NT2/D1 (cell line): ENCODE results near the gene TEX55.

Source experiments
- DNase-seq: peaks from one replicate; pipeline ENCODE4 v3.0.0-alpha.2; 2011; ENCODE audit warnings: low read depth, low spot score
- H3K27me3 ChIP-seq: 2 replicates; pipeline ENCODE4 v1.6.0; 2011; ENCODE audit warnings: mild to moderate bottlenecking; ENCODE audit not compliant: insufficient read length, insufficient read depth
- H3K36me3 ChIP-seq: 2 replicates; pipeline ENCODE4 v1.6.1; 2011; ENCODE audit warnings: mild to moderate bottlenecking, low read length, mixed read lengths; ENCODE audit not compliant: insufficient read depth, insufficient read length
- H3K4me1 ChIP-seq: 2 replicates; pipeline ENCODE4 v1.5.1; 2011; ENCODE audit not compliant: insufficient read depth, insufficient read length
- H3K4me3 ChIP-seq: 2 replicates; pipeline ENCODE4 v1.5.1; 2011; ENCODE audit warnings: low read depth; ENCODE audit not compliant: insufficient read length
- H3K9ac ChIP-seq: 2 replicates; pipeline ENCODE4 v1.6.0; 2011; ENCODE audit warnings: low read depth; ENCODE audit not compliant: insufficient read length
- H3K9me3 ChIP-seq: 2 replicates; pipeline ENCODE4 v1.5.1; 2011; ENCODE audit warnings: mild to moderate bottlenecking, low read length; ENCODE audit not compliant: insufficient read depth
- SUZ12 ChIP-seq: IDR thresholded peaks from 2 replicates; pipeline ENCODE4 v1.6.1; 2011; ENCODE audit not compliant: insufficient read length, insufficient read depth; ENCODE audit errors: extremely low read depth
- YY1 ChIP-seq: IDR thresholded peaks from 2 replicates; pipeline ENCODE4 v1.6.1; 2011; ENCODE audit not compliant: insufficient read length, insufficient read depth
- ZNF274 ChIP-seq: IDR thresholded peaks from 2 replicates; pipeline ENCODE4 v1.6.1; 2011; ENCODE audit warnings: mild to moderate bottlenecking, low read depth, low read length

Gene TEX55

GRCh38 chr3:119195911-119196310 lies 49.9 kb downstream of the TEX55 start:
- H3K4me1 ChIP-seq = no peaks in the 10 kb centered on the region
- H3K36me3 ChIP-seq = no peaks in the 10 kb centered on the region
- H3K9ac ChIP-seq = no peak overlapping the region
- no peak for DNase-seq
- no peaks in the 10 kb centered on the region for H3K27me3 ChIP-seq
- H3K4me3 ChIP-seq = no peak overlapping the region
- H3K9me3 ChIP-seq = no peaks in the 10 kb centered on the region
- TF ChIP-seq ZNF274 (no peak), SUZ12 (no peak), YY1 (no peak)
